K562 treated with DMSO at 1 percent for 12 hours (cell line): ENCODE measurements around the gene DHRS7. TPM values are rescaled to one million over a fixed set of nuclear protein-coding genes. Genes with fewer than 3 reads are reported as not detected.

ENCODE experiments used
- total RNA-seq: library from RNA; unstranded; fragments of 300-600 nt; gene quantifications from 2 replicates; pipeline ENCODE4 v1.2.3, GENCODE V29; 2022; ENCODE audit not compliant: insufficient read depth

Gene DHRS7, protein sequence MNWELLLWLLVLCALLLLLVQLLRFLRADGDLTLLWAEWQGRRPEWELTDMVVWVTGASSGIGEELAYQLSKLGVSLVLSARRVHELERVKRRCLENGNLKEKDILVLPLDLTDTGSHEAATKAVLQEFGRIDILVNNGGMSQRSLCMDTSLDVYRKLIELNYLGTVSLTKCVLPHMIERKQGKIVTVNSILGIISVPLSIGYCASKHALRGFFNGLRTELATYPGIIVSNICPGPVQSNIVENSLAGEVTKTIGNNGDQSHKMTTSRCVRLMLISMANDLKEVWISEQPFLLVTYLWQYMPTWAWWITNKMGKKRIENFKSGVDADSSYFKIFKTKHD
- 19.1 and 34.9 TPM in 2 replicates for total RNA-seq

GRCh38 chr14:60164712-60165546 lies at the start of gene DHRS7:
Gene DHRS7 (minus strand): TSS chr14:60165398. CDS start chr14:60165309, 89 bp downstream.

Other genes with a start within 250 kb of the DHRS7 start
- not detected in 2 replicates for gene LRRC9, start 245.3 kb downstream of the DHRS7 start, total RNA-seq
- gene PCNX4, start 73.5 kb downstream of the DHRS7 start, total RNA-seq, result 3.4 and 10.6 TPM in 2 replicates
- gene PPM1A, start 83.8 kb upstream of the DHRS7 start, total RNA-seq, result 11.0 and 17.3 TPM in 2 replicates